ENCODE data around the gene RSRP1.
"Not testable (repeated sequence)": the region's sequence is repeated elsewhere in the genome, so short reads cannot be mapped to it uniquely, and the experiment has no call there.

RSRP1 gene

GRCh38 chr1:25256578-25256965, 9.3 kb upstream of the RSRP1 start:
- DNase-seq, result no peak

- no peak for DNase-seq
Measured at GRCh38 chr1:25255706-25256577, 8.7 kb upstream of the RSRP1 start.

- DNase-seq, result no peak
Measured at GRCh38 chr1:25253911-25254310, 6.7 kb upstream of the RSRP1 start.

GRCh38 chr1:25247829-25248754, 838 bp upstream of the RSRP1 start:
- DNase-seq, result peak; percentile 66

- DNase-seq, result no peak
Measured at GRCh38 chr1:25246600-25247023, 642 bp downstream of the RSRP1 start.

- no peak for DNase-seq
Measured at GRCh38 chr1:25245809-25246599, 1.2 kb downstream of the RSRP1 start.

GRCh38 chr1:25245393-25245792, 1.9 kb downstream of the RSRP1 start:
- DNase-seq, result no peak

GRCh38 chr1:25243907-25244306, 3.3 kb downstream of the RSRP1 start:
- no peak for DNase-seq

GRCh38 chr1:25239681-25240541, 7.3 kb downstream of the RSRP1 start:
- DNase-seq, result peak; percentile 96

GRCh38 chr1:25238046-25238445, 9.2 kb downstream of the RSRP1 start:
- DNase-seq, result no peak

- not testable (repeated sequence) for DNase-seq
Measured at GRCh38 chr1:25236261-25236660, 11.0 kb downstream of the RSRP1 start.

GRCh38 chr1:25235411-25235810, 11.8 kb downstream of the RSRP1 start:
- not testable (repeated sequence) for DNase-seq

GRCh38 chr1:25232866-25233784, 14.1 kb downstream of the RSRP1 start:
- DNase-seq, result peak; percentile 78

- DNase-seq, result peak; percentile 75
Measured at GRCh38 chr1:25232027-25232865, 15.0 kb downstream of the RSRP1 start, which contains the start of gene SYF2. SYF2 (minus strand) TSS chr1:25232502; CDS start chr1:25232467, 35 bp downstream.

- no peak for DNase-seq
Measured at GRCh38 chr1:25223471-25223870, 23.8 kb downstream of the RSRP1 start.

GRCh38 chr1:25222606-25223005, 24.6 kb downstream of the RSRP1 start:
- no peak for DNase-seq

GRCh38 chr1:25220666-25221065, 26.6 kb downstream of the RSRP1 start:
- no peak for DNase-seq

GRCh38 chr1:25219661-25220251, 27.5 kb downstream of the RSRP1 start:
- no peak for DNase-seq

- DNase-seq, result no peak
Measured at GRCh38 chr1:25217598-25218232, 29.5 kb downstream of the RSRP1 start.
